H9 (cell line): ENCODE results near the gene LGALS7. TPM values are rescaled to one million over a fixed set of nuclear protein-coding genes. Genes with fewer than 3 reads are reported as not detected.

Source experiments
- DNase-seq: peaks from one replicate; pipeline ENCODE4 v3.0.0-alpha.2; 2017
- H2AFZ ChIP-seq: one replicate; pipeline ENCODE4 v1.6.1; 2013; ENCODE audit warnings: mild to moderate bottlenecking, low read length, control low read depth, moderate library complexity
- H2AK5ac ChIP-seq: 2 replicates; pipeline ENCODE4 v1.6.1; 2013; ENCODE audit warnings: low read length, control low read depth, mixed read lengths; ENCODE audit not compliant: insufficient read length
- H2BK120ac ChIP-seq: one replicate; pipeline ENCODE4 v1.6.1; 2013; ENCODE audit warnings: low read depth, mild to moderate bottlenecking, low read length, control low read depth, inconsistent platforms; ENCODE audit not compliant: poor library complexity, severe bottlenecking
- H2BK12ac ChIP-seq: 2 replicates; pipeline ENCODE4 v1.6.1; 2013; ENCODE audit warnings: low read length, control low read depth, mixed read lengths, low read depth; ENCODE audit not compliant: insufficient read length
- H2BK15ac ChIP-seq: 2 replicates; pipeline ENCODE4 v1.6.1; 2013; ENCODE audit warnings: low read depth, low read length, control low read depth
- H2BK20ac ChIP-seq: one replicate; pipeline ENCODE4 v1.6.1; 2013; ENCODE audit warnings: low read depth, mild to moderate bottlenecking, low read length, control low read depth, inconsistent platforms; ENCODE audit not compliant: poor library complexity, severe bottlenecking
- H2BK5ac ChIP-seq: 2 replicates; pipeline ENCODE4 v1.6.1; 2013; ENCODE audit warnings: low read length, control low read depth, mixed read lengths; ENCODE audit not compliant: insufficient read length
- H3K14ac ChIP-seq: 2 replicates; pipeline ENCODE4 v1.6.1; 2013; ENCODE audit warnings: low read length, control low read depth; ENCODE audit not compliant: insufficient read depth
- H3K18ac ChIP-seq: 2 replicates; pipeline ENCODE4 v1.6.1; 2013; ENCODE audit warnings: low read depth, mild to moderate bottlenecking, mixed read lengths, low read length, control low read depth; ENCODE audit not compliant: insufficient read length
- H3K23ac ChIP-seq: 2 replicates; pipeline ENCODE4 v1.6.1; 2013; ENCODE audit warnings: low read length, control low read depth, mixed read lengths, low read depth; ENCODE audit not compliant: insufficient read length
- H3K23me2 ChIP-seq: 2 replicates; pipeline ENCODE4 v1.6.1; 2013; ENCODE audit warnings: low read depth, mild to moderate bottlenecking, mixed read lengths, low read length, control low read depth; ENCODE audit not compliant: insufficient read length, poor library complexity, severe bottlenecking
- H3K27ac ChIP-seq: 2 replicates; pipeline ENCODE4 v1.5.1; 2013; ENCODE audit warnings: low read length, control low read depth, mixed read lengths, low read depth; ENCODE audit not compliant: insufficient read length
- H3K27me3 ChIP-seq: 2 replicates; pipeline ENCODE4 v1.6.1; 2013; ENCODE audit warnings: low read length, control low read depth, inconsistent platforms; ENCODE audit not compliant: insufficient read depth
- H3K4ac ChIP-seq: 2 replicates; pipeline ENCODE4 v1.6.1; 2013; ENCODE audit warnings: low read depth, mild to moderate bottlenecking, control low read depth, inconsistent platforms, low read length, moderate library complexity
- H3K4me1 ChIP-seq: 2 replicates; pipeline ENCODE4 v1.6.1; 2013; ENCODE audit warnings: low read length, control low read depth, inconsistent platforms; ENCODE audit not compliant: insufficient read depth
- H3K4me2 ChIP-seq: 2 replicates; pipeline ENCODE4 v1.6.1; 2013; ENCODE audit warnings: low read length, control low read depth, mixed read lengths; ENCODE audit not compliant: insufficient read length, insufficient read depth
- H3K56ac ChIP-seq: 2 replicates; pipeline ENCODE4 v1.6.1; 2013; ENCODE audit warnings: low read depth, mild to moderate bottlenecking, mixed read lengths, low read length, control low read depth; ENCODE audit not compliant: insufficient read length
- H3K79me1 ChIP-seq: 2 replicates; pipeline ENCODE4 v1.6.1; 2013; ENCODE audit warnings: low read depth, mild to moderate bottlenecking, moderate library complexity, low read length, control low read depth, inconsistent platforms; ENCODE audit not compliant: insufficient read depth, poor library complexity, severe bottlenecking
- H3K79me2 ChIP-seq: 2 replicates; pipeline ENCODE4 v1.6.1; 2013; ENCODE audit warnings: low read length, control low read depth, inconsistent platforms; ENCODE audit not compliant: insufficient read depth
- H3K9ac ChIP-seq: 2 replicates; pipeline ENCODE4 v1.6.1; 2013; ENCODE audit warnings: low read length, control low read depth, mixed read lengths; ENCODE audit not compliant: insufficient read length; ENCODE audit errors: extremely low read depth
- H3K9me3 ChIP-seq: one replicate; pipeline ENCODE4 v1.6.1; 2013; ENCODE audit warnings: low read depth, low read length, inconsistent platforms; ENCODE audit not compliant: control insufficient read depth
- H3T11ph ChIP-seq: one replicate; pipeline ENCODE4 v1.6.1; 2013; ENCODE audit warnings: mild to moderate bottlenecking, low read length, control low read depth, inconsistent platforms
- H4K20me1 ChIP-seq: one replicate; pipeline ENCODE4 v1.6.1; 2013; ENCODE audit not compliant: control insufficient read depth, insufficient read length, insufficient read depth
- H4K5ac ChIP-seq: 2 replicates; pipeline ENCODE4 v1.6.1; 2013; ENCODE audit warnings: low read depth, mild to moderate bottlenecking, mixed read lengths, low read length, control low read depth; ENCODE audit not compliant: insufficient read length
- H4K8ac ChIP-seq: replicated peaks from 2 replicates; pipeline ENCODE4 v1.6.1; 2013; ENCODE audit warnings: low read length, control low read depth, mixed read lengths, low read depth; ENCODE audit not compliant: insufficient read length
- H4K91ac ChIP-seq: 2 replicates; pipeline ENCODE4 v1.6.1; 2013; ENCODE audit warnings: low read depth, mild to moderate bottlenecking, moderate library complexity, mixed read lengths, low read length, control low read depth; ENCODE audit not compliant: insufficient read length
- H3K27ac Mint-ChIP-seq, 3 experiments: 2 replicates in 2 of 3; 3 replicates in 1 of 3; pipeline ENCODE4 v1.8.0; 2020 to 2021; ENCODE audit warnings: mixed read lengths in 3 of 3, mild to moderate bottlenecking in 1 of 3, moderate library complexity in 1 of 3
- H3K27me3 Mint-ChIP-seq: 2 replicates; pipeline ENCODE4 v1.8.0; 2021; ENCODE audit warnings: low read depth, mild to moderate bottlenecking, moderate library complexity, mixed read lengths
- H3K36me3 Mint-ChIP-seq, 3 experiments: 2 replicates in 2 of 3; 3 replicates in 1 of 3; pipeline ENCODE4 v1.8.0; 2020 to 2021; ENCODE audit warnings: low read depth in 3 of 3, mixed read lengths in 3 of 3; ENCODE audit not compliant: insufficient read depth in 1 of 3
- H3K4me1 Mint-ChIP-seq, 2 experiments: 2 replicates each; pipeline ENCODE4 v1.8.0; 2020; ENCODE audit warnings: mixed read lengths in 2 of 2
- H3K4me3 Mint-ChIP-seq, 2 experiments: 2 replicates in 1 of 2; 3 replicates in 1 of 2; pipeline ENCODE4 v1.8.0; 2020 to 2021; ENCODE audit warnings: mild to moderate bottlenecking in 2 of 2, mixed read lengths in 2 of 2, moderate library complexity in 1 of 2
- H3K9me3 Mint-ChIP-seq, 2 experiments: 2 replicates in 1 of 2; 3 replicates in 1 of 2; pipeline ENCODE4 v1.8.0; 2020; ENCODE audit warnings: mild to moderate bottlenecking in 2 of 2, mixed read lengths in 2 of 2, moderate library complexity in 1 of 2
- CTCF ChIP-seq: fragments of 200-600 bp; sonication (generic); conservative IDR thresholded peaks from 3 replicates; pipeline ENCODE4 v1.8.0; 2021; ENCODE audit warnings: antibody characterized with exemption, mild to moderate bottlenecking
- WGBS: extraction: QIAGEN DNeasy Blood & Tissue Kit; methylation state at CpG from one replicate; pipeline ENCODE4 v1.1.7; 2013; ENCODE audit warnings: missing lambda C conversion rate, low lambda C conversion rate, mixed read lengths; ENCODE audit not compliant: insufficient read length; ENCODE audit errors: extremely low coverage; 5-methylcytosine and 5-hydroxymethylcytosine counted together
- total RNA-seq: library from RNA; stranded (reverse); gene quantifications from 2 replicates; pipeline ENCODE4 v1.2.1, GENCODE V29; 2021

LGALS7 gene
- total RNA-seq, 1 experiment from 2014 or later, result not detected

GRCh38 chr19:38733493-38734175, 39.7 kb downstream of the LGALS7 start:
- Histone ChIP-seq H2AFZ (no peak overlapping the region), H2AK5ac (no peak overlapping the region), H3K18ac (no peak overlapping the region), H3K23ac (no peak overlapping the region), H2BK15ac (no peak overlapping the region), H3T11ph (no peak overlapping the region), H3K14ac (no peak overlapping the region), H3K4me2 (no peak overlapping the region), H2BK20ac (no peak overlapping the region), H3K9ac (no peak overlapping the region), H3K79me2 (no peaks in the 10 kb centered on the region), H3K23me2 (peaks cover 8% of the 10 kb centered on the region), H4K5ac (no peak overlapping the region), H2BK5ac (no peak overlapping the region), H3K79me1 (no peaks in the 10 kb centered on the region), H3K4me1 (no peaks in the 10 kb centered on the region; the same call in 1 of the 2 replicates), H2BK120ac (no peak overlapping the region), H4K91ac (no peak overlapping the region), H3K4ac (no peak overlapping the region), H3K56ac (no peak overlapping the region), H3K27ac (no peak overlapping the region), H4K8ac (no peak overlapping the region), H4K20me1 (no peaks in the 10 kb centered on the region), H3K27me3 (no peaks in the 10 kb centered on the region; the same call in 1 of the 2 replicates), H2BK12ac (no peak overlapping the region), H3K9me3 (no peaks in the 10 kb centered on the region)
- H3K4me1 Mint-ChIP-seq, result peaks cover 6 to 15% of the 10 kb centered on the region in 2 experiments
- no CpG with 5 or more reads among the region's 6 CpGs for whole genome bisulfite sequencing
- no peak overlapping the region; a peak in 1 of 5 replicates for H3K4me3 Mint-ChIP-seq
- H3K36me3 Mint-ChIP-seq, result peaks cover 13 to 36% (median 31%) of the 10 kb centered on the region in 3 experiments
- no peak overlapping the region for H3K27ac Mint-ChIP-seq
- TF ChIP-seq CTCF, result no peak
- peaks cover 16% of the 10 kb centered on the region for H3K27me3 Mint-ChIP-seq
- H3K9me3 Mint-ChIP-seq, result no peaks in the 10 kb centered on the region; a peak in 1 of 5 replicates
- peak; percentile 30 for DNase-seq
